ENCODE measurements around the gene BCL2A1. TPM values are rescaled to one million over a fixed set of nuclear protein-coding genes. Genes with fewer than 3 reads are reported as not detected.
A peak's percentile ranks its signal among the peaks of the same experiment; 100 is the strongest.
"Not testable (repeated sequence)": the region's sequence is repeated elsewhere in the genome, so short reads cannot be mapped to it uniquely, and the experiment has no call there.

BCL2A1 gene
- 1 to 10 TPM in 2 of 4 donors, not detected in 2; 3.0 to 4.0 TPM for total RNA-seq

GRCh38 chr15:79970624-79971434 lies at the start of gene BCL2A1:
Gene BCL2A1, minus strand, starts transcription at chr15:79971196. Its CDS starts 77 bp downstream, at chr15:79971119.
- H3K4me3 ChIP-seq: peak within 1 kb of the TSS in 1 of 4 donors; percentile 11
- WGBS, 2 donors (ENCODE audit: low coverage in 1 of 2): 45 to 53% methylated on average over 10 to 11 of the region's 11 CpGs

GRCh38 chr15:80020731-80021130 lies 49.7 kb upstream of the BCL2A1 start:
- in situ Hi-C loops (cut with MboI; ENCODE audit: low pct_ligation_motif_present in 1 of 4, low pct_unique_long_range_greater_than_20kb in 1 of 4, low sequenced_read_pairs in 3 of 4): no loop called here

More at GRCh38 chr15:79970624-79971434, at the start of gene BCL2A1:
- in situ Hi-C loops (cut with MboI; ENCODE audit: low pct_ligation_motif_present in 1 of 4, low pct_unique_long_range_greater_than_20kb in 1 of 4, low sequenced_read_pairs in 3 of 4) (no loop called here), intact Hi-C loops (cut with DNase I; ENCODE audit: low total_unique reads) (no loop called here)
- peak within 1 kb of the TSS in 1 of 4 donors; percentile 23 for H3K27ac ChIP-seq
- no peaks in the 10 kb centered on the region for H3K9me3 ChIP-seq
- DNase-seq: peak; percentile 17
- no peaks in the 10 kb centered on the region for H3K4me1 ChIP-seq
- H3K36me3 ChIP-seq: no peaks in the 10 kb centered on the region
- peak in 2 of 3 donors; percentile 47 to 64 for TF ChIP-seq POLR2AphosphoS5 (IDR thresholded peaks at IDR 0.05)
- no peak for TF ChIP-seq EP300 (IDR thresholded peaks at IDR 0.05; ENCODE audit: low read depth)
- TF ChIP-seq POLR2A (IDR thresholded peaks at IDR 0.05): peak; percentile 40
- no peaks in the 10 kb centered on the region for H3K27me3 ChIP-seq

GRCh38 chr15:80020149-80020548 lies 49.2 kb upstream of the BCL2A1 start:
- DNase-seq; H3K36me3 ChIP-seq; H3K9me3 ChIP-seq; H3K4me1 ChIP-seq; H3K27me3 ChIP-seq; H3K4me3 ChIP-seq; H3K27ac ChIP-seq; in situ Hi-C loops (cut with MboI; ENCODE audit: low pct_ligation_motif_present in 1 of 4, low pct_unique_long_range_greater_than_20kb in 1 of 4, low sequenced_read_pairs in 3 of 4); intact Hi-C loops (cut with DNase I; ENCODE audit: low total_unique reads): not testable (repeated sequence)
- 86 to 96% methylated on average over 2 to 6 of the region's 6 CpGs for WGBS, 2 donors (ENCODE audit: low coverage in 1 of 2)

More at GRCh38 chr15:80020731-80021130, 49.7 kb upstream of the BCL2A1 start:
- intact Hi-C loops (cut with DNase I; ENCODE audit: low total_unique reads): no loop called here
- WGBS, 2 donors (ENCODE audit: low coverage in 1 of 2): 81 to 100% methylated on average over 1 to 3 of the region's 3 CpGs
- TF ChIP-seq POLR2AphosphoS5 (IDR thresholded peaks at IDR 0.05) (no peak), CTCF (IDR thresholded peaks at IDR 0.05) (no peak), POLR2A (IDR thresholded peaks at IDR 0.05) (no peak), EP300 (IDR thresholded peaks at IDR 0.05; ENCODE audit: low read depth) (no peak)
- H3K36me3 ChIP-seq: no peaks in the 10 kb centered on the region
- no peak overlapping the region for H3K4me3 ChIP-seq
- no peak overlapping the region for H3K27ac ChIP-seq
- no peaks in the 10 kb centered on the region for H3K27me3 ChIP-seq
- DNase-seq: no peak
- no peaks in the 10 kb centered on the region for H3K4me1 ChIP-seq
- no peaks in the 10 kb centered on the region for H3K9me3 ChIP-seq

- no peak for DNase-seq
- in situ Hi-C loops (cut with MboI; ENCODE audit: low pct_ligation_motif_present in 1 of 4, low pct_unique_long_range_greater_than_20kb in 1 of 4, low sequenced_read_pairs in 3 of 4) (no loop called here), intact Hi-C loops (cut with DNase I; ENCODE audit: low total_unique reads) (no loop called here)
- no peaks in the 10 kb centered on the region for H3K36me3 ChIP-seq
- WGBS, 2 donors (ENCODE audit: low coverage in 1 of 2): 83 to 88% methylated on average over 6 to 8 of the region's 8 CpGs
- no peak overlapping the region for H3K4me3 ChIP-seq
- no peak for TF ChIP-seq POLR2A (IDR thresholded peaks at IDR 0.05)
- TF ChIP-seq CTCF (IDR thresholded peaks at IDR 0.05): no peak
- TF ChIP-seq POLR2AphosphoS5 (IDR thresholded peaks at IDR 0.05): no peak
- TF ChIP-seq EP300 (IDR thresholded peaks at IDR 0.05; ENCODE audit: low read depth): no peak
- no peaks in the 10 kb centered on the region for H3K4me1 ChIP-seq
- H3K9me3 ChIP-seq: no peaks in the 10 kb centered on the region
- H3K27me3 ChIP-seq: no peaks in the 10 kb centered on the region
- H3K27ac ChIP-seq: no peak overlapping the region
Measured at GRCh38 chr15:80019168-80019745, 48.3 kb upstream of the BCL2A1 start.

- WGBS, 2 donors (ENCODE audit: low coverage in 1 of 2): 80% methylated on average over 8 of the region's 8 CpGs; no CpG with 5 or more reads in 1 of the 2 donors
- in situ Hi-C loops (cut with MboI; ENCODE audit: low pct_ligation_motif_present in 1 of 4, low pct_unique_long_range_greater_than_20kb in 1 of 4, low sequenced_read_pairs in 3 of 4); DNase-seq; H3K27ac ChIP-seq; H3K4me1 ChIP-seq; H3K36me3 ChIP-seq; H3K4me3 ChIP-seq; H3K27me3 ChIP-seq; H3K9me3 ChIP-seq; intact Hi-C loops (cut with DNase I; ENCODE audit: low total_unique reads): not testable (repeated sequence)
Measured at GRCh38 chr15:80017139-80017538, 46.1 kb upstream of the BCL2A1 start.

GRCh38 chr15:80016506-80016905 lies 45.5 kb upstream of the BCL2A1 start:
- H3K4me1 ChIP-seq; H3K4me3 ChIP-seq; H3K9me3 ChIP-seq; DNase-seq; H3K36me3 ChIP-seq; intact Hi-C loops (cut with DNase I; ENCODE audit: low total_unique reads); H3K27me3 ChIP-seq; in situ Hi-C loops (cut with MboI; ENCODE audit: low pct_ligation_motif_present in 1 of 4, low pct_unique_long_range_greater_than_20kb in 1 of 4, low sequenced_read_pairs in 3 of 4); H3K27ac ChIP-seq: not testable (repeated sequence)
- 98% methylated on average over 20 of the region's 27 CpGs; no CpG with 5 or more reads in 1 of the 2 donors for WGBS, 2 donors (ENCODE audit: low coverage in 1 of 2)
